ENCODE measurements around the gene SERPINB10.

GRCh38 chr18:63963615-63964256 lies 56.0 kb downstream of the SERPINB10 start:
- peak; percentile 77 for TF ChIP-seq CTCF (IDR thresholded peaks at IDR 0.05; ENCODE audit: poor library complexity)
- no peak for TF ChIP-seq EZH2 (IDR thresholded peaks at IDR 0.05; ENCODE audit: borderline replicate concordance)

Measured in hepatocyte (in vitro differentiated cells).